Keratinocyte (primary cell): ENCODE results near the gene RHCG.

Source experiments
- CTCF ChIP-seq, 3 experiments: IDR thresholded peaks in 1 of 3; conservative IDR thresholded peaks in 1 of 3; optimal IDR thresholded peaks in 1 of 3; 2 replicates in 2 of 3; 3 replicates in 1 of 3; pipeline versions ENCODE3 to v1.5.1; 2011; ENCODE audit warnings: low read length in 3 of 3, mild to moderate bottlenecking in 3 of 3, moderate library complexity in 2 of 3, control low read depth in 1 of 3, inconsistent platforms in 1 of 3; ENCODE audit not compliant: insufficient read depth in 2 of 3; ENCODE audit errors: extremely low read depth in 1 of 3
- EZH2 ChIP-seq: IDR thresholded peaks from one replicate; pipeline ENCODE4 v1.6.1; 2012; ENCODE audit warnings: inconsistent platforms, mild to moderate bottlenecking, low read length, moderate library complexity

DNA sequence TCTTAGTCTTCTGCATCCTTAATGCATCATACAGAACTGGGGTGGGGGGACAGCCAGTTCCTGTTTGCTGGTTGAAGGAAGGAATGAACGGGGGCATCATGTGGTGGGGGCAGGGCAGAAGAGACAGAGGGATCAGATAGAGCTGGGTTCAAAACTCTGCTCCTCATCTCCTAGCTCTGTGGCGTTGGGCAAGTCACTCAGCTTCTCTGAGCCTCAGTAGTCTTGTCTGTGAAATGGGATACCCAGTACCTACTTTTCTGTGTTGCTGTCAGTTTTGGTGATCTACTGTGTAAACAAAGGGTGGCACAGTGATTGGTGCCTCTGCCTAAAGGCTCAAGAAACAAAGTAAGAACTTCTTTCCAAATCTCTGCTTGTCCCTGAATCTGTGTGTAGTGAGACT is 36.3 kb downstream of the RHCG start:
- TF ChIP-seq CTCF (optimal IDR thresholded peaks at IDR 0.05 in 1 of 3, IDR thresholded peaks at IDR 0.05 in 1 of 3, conservative IDR thresholded peaks at IDR 0.05 in 1 of 3; ENCODE audit: extremely low read depth in 1 of 3, insufficient read depth in 2 of 3, low read length in 3 of 3): no peak
- TF ChIP-seq EZH2: no peak
